Smooth muscle cell (in vitro differentiated cells): ENCODE results near the gene TTYH2. TPM values are rescaled to one million over a fixed set of nuclear protein-coding genes. Genes with fewer than 3 reads are reported as not detected.

ENCODE experiments used
- DNase-seq: peaks from one replicate; lab custom pipeline; 2025; ENCODE audit not compliant: unreplicated experiment; lab: John Stamatoyannopoulos, UW
- H2AFZ ChIP-seq: fragments of 200-600 bp; sonication (generic); 2 replicates; pipeline ENCODE4 v1.6.0; 2016; ENCODE audit warnings: antibody characterized with exemption, low read depth, mild to moderate bottlenecking
- H3F3A ChIP-seq: fragments of 200-600 bp; sonication (generic); 2 replicates; pipeline ENCODE4 v1.6.0; 2017; ENCODE audit warnings: antibody characterized with exemption, low read depth
- H3K27ac ChIP-seq: fragments of 200-600 bp; sonication (generic); 2 replicates; pipeline ENCODE4 v1.5.1; 2016; ENCODE audit warnings: low read depth, mild to moderate bottlenecking
- H3K27me3 ChIP-seq: fragments of 200-600 bp; sonication (generic); 2 replicates; pipeline ENCODE4 v1.6.1; 2016; ENCODE audit warnings: low read depth, mild to moderate bottlenecking
- H3K36me3 ChIP-seq: fragments of 200-600 bp; sonication (generic); 2 replicates; pipeline ENCODE4 v1.5.1; 2016; ENCODE audit warnings: low read depth
- H3K4me1 ChIP-seq: fragments of 200-600 bp; sonication (generic); 2 replicates; pipeline ENCODE4 v1.5.1; 2016; ENCODE audit warnings: low read depth
- H3K4me2 ChIP-seq: fragments of 200-600 bp; sonication (generic); 2 replicates; pipeline ENCODE4 v1.6.0; 2016; ENCODE audit warnings: mild to moderate bottlenecking
- H3K4me3 ChIP-seq: fragments of 200-600 bp; sonication (generic); 2 replicates; pipeline ENCODE4 v1.5.1; 2016; ENCODE audit warnings: mild to moderate bottlenecking
- H3K79me2 ChIP-seq: fragments of 200-600 bp; sonication (generic); 2 replicates; pipeline ENCODE4 v1.6.0; 2016; ENCODE audit warnings: low read depth, mild to moderate bottlenecking
- H3K9ac ChIP-seq: fragments of 200-600 bp; sonication (generic); 2 replicates; pipeline ENCODE4 v1.6.0; 2016; ENCODE audit warnings: low read depth
- H3K9me3 ChIP-seq: fragments of 200-600 bp; sonication (generic); replicated peaks from 2 replicates; pipeline ENCODE4 v1.5.1; 2016; ENCODE audit warnings: low read depth
- H4K20me1 ChIP-seq: fragments of 200-600 bp; sonication (generic); 2 replicates; pipeline ENCODE4 v1.6.0; 2016; ENCODE audit warnings: low read depth
- CTCF ChIP-seq: fragments of 200-600 bp; sonication (generic); IDR thresholded peaks from 2 replicates; pipeline ENCODE4 v1.5.1; 2017; ENCODE audit warnings: borderline replicate concordance, mild to moderate bottlenecking, antibody characterized with exemption; ENCODE audit not compliant: insufficient read depth, poor library complexity, severe bottlenecking
- WGBS: methylation state at CpG from one replicate; pipeline ENCODE4 v1.1.7; 2016; ENCODE audit warnings: low lambda C conversion rate; 5-methylcytosine and 5-hydroxymethylcytosine counted together
- polyA plus RNA-seq: library from polyadenylated mRNA; unstranded; fragments of >200 nt; fragmentation: Nextera tagmentation; extraction: Ambion mirVana; gene quantifications from 2 replicates; pipeline ENCODE4 v1.2.1, GENCODE V29; 2016
- total RNA-seq: library from RNA; depleted of rRNA; stranded (reverse); fragments of >200 nt; gene quantifications from 2 replicates; pipeline ENCODE4 v1.2.3, GENCODE V29; 2014

The TTYH2 gene
- total and polyA plus RNA-seq, 2 experiments from 2014 or later = 1.6 to 1.9 TPM

- H3K9ac ChIP-seq = no peak overlapping the region
- peaks cover 4% of the 10 kb centered on the region for H3K4me1 ChIP-seq
- no peak overlapping the region for H3K27ac ChIP-seq
- H3K4me3 ChIP-seq = no peak overlapping the region
- no peaks in the 10 kb centered on the region for H3K36me3 ChIP-seq
- H3K79me2 ChIP-seq = no peaks in the 10 kb centered on the region
- WGBS = 76% methylated on average over 10 of the region's 10 CpGs
- no peaks in the 10 kb centered on the region for H4K20me1 ChIP-seq
- no peak for TF ChIP-seq CTCF
- no peak for DNase-seq
- no peaks in the 10 kb centered on the region for H3K27me3 ChIP-seq
- H3F3A ChIP-seq = no peaks in the 10 kb centered on the region
- no peaks in the 10 kb centered on the region for H3K9me3 ChIP-seq
- H2AFZ ChIP-seq = no peak overlapping the region
- H3K4me2 ChIP-seq = no peak overlapping the region
These were observed 79.1 kb downstream of the TTYH2 start for GRCh38 chr17:74292495-74292894.

- Histone ChIP-seq H3K9me3 (no peaks in the 10 kb centered on the region), H3K9ac (no peak overlapping the region), H3K4me3 (no peak overlapping the region), H3K36me3 (no peaks in the 10 kb centered on the region), H3K27me3 (peaks cover 7% of the 10 kb centered on the region), H4K20me1 (no peaks in the 10 kb centered on the region), H3K4me2 (peak overlapping the region; percentile 71), H2AFZ (no peak overlapping the region), H3K27ac (peak overlapping the region; percentile 72), H3K79me2 (no peaks in the 10 kb centered on the region), H3F3A (no peaks in the 10 kb centered on the region), H3K4me1 (peaks cover 4% of the 10 kb centered on the region)
- TF ChIP-seq CTCF = no peak
- WGBS = 51% methylated on average over 10 of the region's 10 CpGs
- DNase-seq = no peak
These were observed 82.5 kb downstream of the TTYH2 start for GRCh38 chr17:74295625-74296547.

GRCh38 chr17:74296548-74296936 lies 83.2 kb downstream of the TTYH2 start:
- no peak overlapping the region for H2AFZ ChIP-seq
- peak; percentile 51 for TF ChIP-seq CTCF
- 7% methylated on average over 5 of the region's 5 CpGs for WGBS
- H3K4me3 ChIP-seq = no peak overlapping the region
- H4K20me1 ChIP-seq = no peaks in the 10 kb centered on the region
- H3F3A ChIP-seq = no peaks in the 10 kb centered on the region
- H3K36me3 ChIP-seq = no peaks in the 10 kb centered on the region
- H3K4me2 ChIP-seq = peak overlapping the region; percentile 71
- H3K4me1 ChIP-seq = peaks cover 4% of the 10 kb centered on the region
- H3K27me3 ChIP-seq = peaks cover 7% of the 10 kb centered on the region
- H3K9ac ChIP-seq = no peak overlapping the region
- DNase-seq = peak; percentile 7
- H3K27ac ChIP-seq = peak overlapping the region; percentile 72
- no peaks in the 10 kb centered on the region for H3K79me2 ChIP-seq
- H3K9me3 ChIP-seq = no peaks in the 10 kb centered on the region
